GM18870 (cell line): ENCODE results near the gene BCL2.

ENCODE experiments used
- ATAC-seq: cut with Tn5 transposase; IDR thresholded peaks from one replicate; pipeline ENCODE4 v1.9.1; 2021; ENCODE audit warnings: moderate library complexity; ENCODE audit not compliant: unreplicated experiment

Gene BCL2

DNA sequence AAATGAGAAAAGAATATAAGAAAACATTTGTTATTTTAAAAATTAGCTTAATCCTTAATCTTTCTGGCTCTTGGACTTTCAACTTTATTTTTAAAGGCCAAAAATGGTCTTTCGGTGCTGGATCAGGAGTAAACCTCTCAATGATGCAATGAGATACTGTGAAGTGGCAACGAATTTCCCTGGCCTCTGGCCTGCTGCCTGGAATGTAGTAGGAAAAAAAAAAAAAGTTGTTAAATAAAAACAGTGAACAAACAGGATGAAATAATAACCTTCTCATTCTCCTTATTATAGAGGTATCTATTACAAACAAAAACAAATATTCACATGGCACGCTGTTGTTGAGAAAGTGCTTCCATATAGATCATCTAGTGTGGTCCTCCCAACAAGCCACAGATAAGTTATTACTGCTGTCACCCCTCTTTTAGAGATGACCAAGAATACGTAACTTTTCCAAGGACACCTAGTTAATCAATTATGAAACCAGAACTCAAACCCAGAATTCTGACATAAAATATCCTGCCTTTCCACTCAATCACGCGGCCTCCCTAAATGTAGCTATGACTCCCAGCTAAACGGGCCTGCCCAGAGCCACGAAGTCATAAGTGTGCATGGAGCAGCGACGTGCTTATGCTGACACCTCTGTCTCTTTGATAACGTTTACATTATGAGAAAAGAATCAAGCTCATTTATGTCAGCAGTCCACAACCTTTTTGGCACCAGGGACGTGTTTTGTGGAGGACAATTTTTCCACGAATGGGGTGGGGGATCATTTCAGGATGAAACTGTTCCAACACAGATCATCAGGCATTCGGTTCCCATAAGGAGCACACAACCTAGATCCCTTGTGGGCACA lies 170.9 kb downstream of the BCL2 start:
- ATAC-seq, result no peak

DNA sequence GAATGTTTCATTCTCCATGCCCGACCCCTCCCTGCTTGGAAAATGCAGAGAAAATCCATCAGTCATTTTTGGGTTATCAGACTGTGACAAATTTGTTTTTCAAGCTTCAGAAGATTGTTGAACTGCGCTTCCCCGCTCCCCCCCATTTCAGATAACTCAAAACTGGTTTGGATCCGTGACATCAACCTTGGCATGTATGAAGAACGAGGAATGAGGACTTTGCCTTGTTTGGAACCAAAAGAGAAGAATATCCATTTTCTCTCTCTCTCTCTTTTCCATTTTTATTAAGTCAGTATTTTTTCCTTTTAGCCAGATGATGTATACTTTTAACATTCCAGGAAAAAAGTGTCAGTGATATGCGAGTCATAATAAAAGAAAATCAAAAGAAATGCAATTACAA lies 171.6 kb downstream of the BCL2 start:
- no peak for ATAC-seq

DNA sequence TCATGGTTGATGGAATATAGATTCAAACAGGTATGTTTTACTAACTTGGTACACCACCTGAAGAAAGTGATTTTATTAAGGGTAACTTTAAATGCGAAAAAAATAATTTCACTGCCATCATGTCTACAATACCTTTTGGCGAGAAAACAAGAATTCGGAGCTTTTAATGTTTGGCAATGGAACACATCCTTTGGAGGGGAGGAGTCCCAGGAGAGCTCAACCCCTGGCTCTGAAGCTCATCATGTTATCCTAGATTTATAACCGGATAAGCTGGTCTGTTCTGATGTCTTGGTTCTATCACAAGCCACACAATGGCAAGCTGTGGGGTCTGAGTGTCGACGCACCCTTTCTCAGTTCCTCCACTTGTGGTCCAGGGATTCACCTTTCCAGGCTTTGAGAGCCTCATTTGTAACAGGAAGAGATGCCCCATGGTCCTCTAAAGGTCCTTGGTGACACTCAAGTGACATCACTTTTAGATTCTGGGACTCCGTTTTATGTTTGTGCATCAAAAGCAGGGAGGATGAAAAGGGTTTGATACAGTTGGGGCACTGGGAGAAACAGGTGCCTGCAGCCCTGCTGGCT lies 172.7 kb downstream of the BCL2 start:
- ATAC-seq, result no peak

DNA sequence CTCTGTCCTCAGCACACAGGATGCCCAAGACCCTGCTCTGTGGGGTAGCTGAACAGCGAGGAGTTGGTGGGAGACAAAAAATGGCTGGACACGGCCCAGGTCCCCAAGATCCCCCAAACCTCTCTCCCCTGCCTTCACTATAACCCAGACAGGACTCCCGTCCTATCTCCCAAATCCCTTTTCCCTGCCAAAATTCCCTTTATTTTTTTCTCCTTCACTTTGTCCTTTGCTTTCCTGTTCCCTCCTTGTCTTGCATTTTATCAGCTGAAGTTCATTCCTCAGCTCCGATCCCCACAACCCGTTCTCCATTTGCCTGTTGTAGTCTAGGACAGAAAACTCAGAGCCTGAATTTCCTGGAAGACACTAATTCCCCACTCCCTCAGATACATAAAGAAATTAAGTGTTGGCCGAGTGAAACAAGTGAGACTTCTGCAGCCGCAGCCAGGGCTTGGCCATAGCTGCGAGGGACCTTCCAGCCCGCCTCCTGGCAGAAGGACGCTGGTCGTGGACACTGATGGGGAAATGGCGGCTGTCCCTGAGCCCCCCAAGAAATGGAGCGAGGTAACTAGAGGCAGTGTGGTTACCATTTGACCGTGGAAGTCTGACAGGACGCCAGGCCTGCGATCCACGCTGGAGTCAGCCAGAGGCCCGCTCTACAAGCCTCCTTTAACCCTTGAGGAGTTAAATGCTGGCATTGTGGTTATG lies 173.6 kb downstream of the BCL2 start:
- ATAC-seq, result no peak

DNA sequence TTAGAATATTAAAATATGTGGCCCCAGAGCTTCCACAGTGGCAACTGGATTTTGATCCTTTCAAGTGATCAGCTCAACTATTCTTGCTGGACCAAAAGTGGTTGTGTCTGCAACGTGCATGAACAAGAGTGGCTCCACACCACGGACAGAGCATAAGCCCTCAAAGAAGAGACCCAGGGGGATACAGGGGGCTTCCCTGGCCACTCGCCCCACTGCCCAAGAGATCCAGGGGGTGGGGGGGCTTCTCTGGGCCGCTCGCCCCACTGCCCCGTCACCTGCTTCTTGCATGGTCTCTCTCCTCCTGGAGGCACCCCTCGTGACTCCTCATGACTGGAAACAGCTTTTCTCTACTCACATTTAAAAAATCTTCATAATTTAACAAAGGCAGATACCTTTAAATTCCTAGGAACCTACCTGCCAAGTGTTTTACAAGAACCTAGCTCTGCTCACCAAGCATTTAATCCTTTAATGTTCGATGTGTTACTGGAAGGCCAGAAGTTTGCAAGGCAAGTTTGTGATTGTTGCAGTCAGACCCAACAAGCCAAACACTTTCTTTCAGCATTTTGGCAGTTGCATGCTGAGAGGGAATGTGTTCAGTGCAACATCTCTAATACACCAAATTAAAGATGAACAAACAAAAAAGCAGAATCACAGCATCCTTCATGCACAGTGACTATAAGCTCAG lies 174.3 kb downstream of the BCL2 start:
- ATAC-seq, result no peak

DNA sequence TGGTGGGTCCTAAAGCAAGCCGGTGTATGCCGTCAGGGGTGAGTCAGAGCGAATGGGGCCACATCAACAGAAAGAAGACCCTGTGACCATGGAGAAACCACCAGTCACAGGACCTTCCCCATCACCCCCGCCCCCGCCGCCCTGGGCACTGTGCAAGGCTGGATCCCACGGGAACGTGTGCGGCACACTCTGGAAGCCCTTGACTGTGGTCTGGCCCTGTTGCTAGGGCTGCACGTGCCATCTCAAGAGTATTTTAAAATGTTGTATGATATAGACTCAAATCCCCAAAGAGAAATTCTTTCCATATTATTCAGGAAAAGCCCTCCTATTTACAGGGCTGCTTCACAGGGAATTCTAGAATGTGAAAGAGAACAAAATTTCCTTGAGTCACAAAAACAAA lies 174.8 kb downstream of the BCL2 start:
- ATAC-seq, result no peak

DNA sequence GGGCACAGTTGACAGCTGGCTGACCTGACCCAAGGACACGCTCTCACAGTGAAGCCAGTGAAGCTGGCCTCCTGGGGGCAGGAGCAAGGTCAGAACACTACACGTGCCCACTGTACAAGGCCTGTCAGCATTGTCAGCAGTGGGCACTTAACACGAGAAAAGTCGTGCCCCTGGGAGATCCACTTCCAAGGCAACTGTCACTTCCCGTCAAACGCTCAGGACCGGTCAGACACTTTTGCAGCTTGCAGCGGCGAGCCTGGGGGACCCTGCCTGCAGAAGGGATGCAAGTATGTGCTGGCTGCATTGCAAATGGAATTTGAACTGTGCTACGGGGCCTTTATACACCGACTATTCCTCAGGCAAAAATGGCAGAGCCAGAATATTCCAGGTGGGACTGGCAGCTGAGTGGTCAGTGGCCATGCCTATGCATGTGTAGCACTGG lies 176.2 kb downstream of the BCL2 start:
- ATAC-seq, result no peak

DNA sequence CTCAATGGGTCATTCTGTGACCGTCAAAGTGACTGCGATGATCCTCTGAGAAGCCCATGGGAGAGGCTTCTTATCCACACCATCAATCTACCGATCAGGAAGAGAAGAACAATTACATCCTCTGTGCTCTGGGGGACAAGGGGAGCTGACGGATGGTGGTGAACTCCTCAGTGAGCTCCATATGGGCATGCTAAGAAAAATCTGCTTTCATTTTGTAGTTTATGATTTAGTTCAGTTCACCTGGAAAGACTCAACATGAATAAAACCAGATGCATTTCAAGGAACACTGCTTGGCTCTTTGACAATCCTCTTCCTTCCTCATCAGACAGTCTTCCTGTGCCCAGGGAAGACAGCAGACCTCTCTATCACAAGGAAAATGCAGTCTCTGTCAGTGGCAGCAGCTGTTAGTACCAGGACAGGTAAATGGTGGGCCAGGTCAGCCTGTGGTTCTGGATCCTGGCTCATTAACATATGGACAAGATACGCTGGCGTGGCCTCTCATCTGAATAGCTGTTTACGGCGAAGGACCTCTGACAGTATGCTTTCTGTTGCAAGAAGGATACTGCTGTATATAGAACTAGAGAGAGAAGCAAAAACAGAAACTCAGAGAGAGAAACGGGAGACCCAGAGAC lies 176.9 kb downstream of the BCL2 start:
- no peak for ATAC-seq

DNA sequence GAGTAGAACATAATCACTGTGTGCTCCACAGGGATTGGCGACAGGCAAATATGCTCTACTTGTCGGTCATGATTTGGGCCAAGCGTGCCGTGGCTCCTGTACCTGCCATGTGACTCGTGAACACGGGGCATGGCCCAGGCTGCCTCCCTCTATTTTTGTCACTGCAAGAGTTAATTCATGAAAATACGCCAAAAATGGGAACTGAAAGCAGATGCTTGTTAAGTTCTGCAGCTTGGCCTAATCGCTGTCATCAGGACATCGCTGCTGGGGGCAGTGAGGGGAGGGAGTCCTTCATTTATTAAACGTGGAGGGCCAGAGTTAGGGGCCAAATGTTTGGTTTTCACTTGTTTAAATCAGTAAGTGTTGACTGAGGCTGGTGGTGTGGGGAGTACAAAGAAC lies 177.8 kb downstream of the BCL2 start:
- ATAC-seq, result peak; percentile 47

DNA sequence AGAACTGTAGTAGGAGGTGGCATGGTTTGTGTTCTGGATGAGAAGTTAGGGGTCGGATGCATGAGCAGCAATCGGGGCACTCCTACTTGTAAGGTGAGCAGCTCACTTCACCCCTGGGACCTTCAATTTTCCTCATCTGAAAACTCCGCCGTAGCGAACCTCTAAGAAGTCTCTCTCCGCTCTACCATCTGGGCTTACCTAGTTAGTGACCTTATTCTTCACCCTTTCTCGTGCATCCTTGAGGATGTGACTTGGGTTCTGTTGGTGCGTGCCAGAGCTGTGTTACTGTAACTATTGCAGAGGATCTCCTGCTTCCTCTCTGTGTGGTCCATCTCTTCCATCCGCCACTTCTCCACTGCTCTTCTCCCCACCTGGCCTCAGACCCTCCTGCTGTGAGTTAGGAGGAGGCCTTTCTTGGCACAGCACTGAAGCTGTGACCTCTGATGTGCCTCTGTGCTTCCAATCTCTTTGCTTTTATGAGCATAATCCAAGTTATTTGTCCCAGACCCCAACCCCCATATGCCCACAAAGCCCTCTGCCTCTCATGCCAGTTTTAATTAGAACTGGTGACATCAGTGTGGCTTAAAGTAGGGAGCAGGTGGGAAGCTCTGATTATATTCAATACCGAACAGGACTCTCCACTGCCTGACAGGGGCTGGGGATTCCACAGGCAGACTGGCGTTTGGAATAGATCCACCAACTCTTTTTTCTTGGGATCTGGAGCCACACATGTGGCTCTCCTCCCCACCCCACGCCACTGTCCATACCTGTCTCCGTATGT lies 178.4 kb downstream of the BCL2 start:
- ATAC-seq, result no peak

DNA sequence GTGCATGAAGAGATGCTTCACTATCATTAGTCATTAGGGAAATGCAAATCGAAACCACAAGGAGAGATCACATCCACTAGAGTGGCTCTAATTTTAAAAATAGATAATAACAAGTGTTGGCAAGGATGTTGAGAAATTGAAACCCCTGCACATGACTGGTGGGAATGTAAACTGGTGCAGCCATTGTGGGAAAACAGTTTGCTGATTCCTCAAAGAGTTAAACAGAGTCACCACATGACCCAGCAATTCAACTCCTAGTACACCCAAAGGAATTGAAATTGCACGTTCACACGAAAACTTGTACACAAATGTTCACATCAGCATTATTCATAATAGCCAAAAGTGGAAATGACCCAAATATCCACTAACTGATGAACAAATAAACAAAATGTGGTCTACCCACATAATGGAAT lies 179.5 kb downstream of the BCL2 start:
- ATAC-seq, result no peak

DNA sequence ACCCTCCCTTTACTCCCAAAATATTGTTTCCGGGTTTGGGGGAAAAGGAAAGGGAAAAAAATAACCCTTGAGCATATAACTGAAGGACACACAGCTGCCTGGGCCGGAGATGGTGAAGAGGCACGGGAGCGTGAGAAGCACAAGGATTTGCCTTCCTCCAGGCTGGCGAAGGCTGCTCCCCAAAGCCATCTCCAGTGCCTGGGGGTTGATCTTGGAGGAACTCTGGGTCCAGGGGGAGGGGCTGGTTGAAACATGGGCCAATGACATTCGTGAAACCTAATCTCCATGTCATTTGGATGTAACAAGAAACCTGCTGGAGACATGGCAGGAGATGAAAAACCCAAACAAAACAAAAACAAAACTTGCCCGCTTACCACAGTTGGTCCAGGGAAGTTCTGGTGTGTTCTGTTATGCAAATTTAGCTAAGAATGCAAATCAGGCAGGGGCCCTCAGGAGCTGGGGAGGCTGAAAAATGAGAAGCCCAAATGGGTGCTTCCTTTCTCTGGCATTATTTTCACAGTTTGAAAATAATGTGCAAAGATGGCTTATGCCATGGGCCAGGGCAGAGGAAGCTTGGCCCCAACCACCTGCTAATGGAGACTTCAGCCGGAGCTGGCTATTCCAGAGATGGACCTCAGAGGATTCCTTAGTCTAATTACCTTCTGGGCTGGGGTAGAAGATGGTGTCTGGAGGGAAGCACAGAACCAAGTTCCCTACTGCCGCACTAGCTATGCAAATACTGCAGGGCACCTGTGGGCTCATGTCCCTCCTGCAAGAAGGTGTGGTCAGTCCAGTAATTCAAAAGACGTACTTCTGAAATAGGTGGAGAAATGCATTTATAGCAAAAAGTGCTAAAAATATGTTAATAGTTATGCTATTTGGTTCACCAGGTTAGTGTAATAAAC lies 180.9 kb downstream of the BCL2 start:
- peak; percentile 63 for ATAC-seq

DNA sequence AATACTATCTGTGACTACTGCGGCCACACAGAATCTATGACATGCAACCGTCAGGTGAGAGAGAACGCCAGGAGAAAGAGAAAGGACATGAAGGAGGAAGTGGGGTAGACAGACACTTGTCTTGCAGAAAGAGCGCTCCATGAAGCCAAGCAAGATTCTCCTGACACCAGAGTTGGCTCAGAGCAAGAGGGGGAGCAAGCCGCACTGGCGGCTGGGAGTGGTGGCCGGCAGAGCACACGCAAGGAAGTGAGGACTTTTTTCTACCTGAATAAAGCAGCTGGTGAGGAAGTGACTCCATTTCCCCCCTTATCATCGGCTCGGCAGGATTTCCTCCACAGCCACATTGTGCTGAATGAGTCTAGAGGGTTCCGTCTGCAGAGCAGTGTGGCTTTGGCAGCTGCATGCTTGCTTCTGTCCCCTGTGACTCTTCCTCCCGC lies 181.6 kb downstream of the BCL2 start:
- no peak for ATAC-seq

DNA sequence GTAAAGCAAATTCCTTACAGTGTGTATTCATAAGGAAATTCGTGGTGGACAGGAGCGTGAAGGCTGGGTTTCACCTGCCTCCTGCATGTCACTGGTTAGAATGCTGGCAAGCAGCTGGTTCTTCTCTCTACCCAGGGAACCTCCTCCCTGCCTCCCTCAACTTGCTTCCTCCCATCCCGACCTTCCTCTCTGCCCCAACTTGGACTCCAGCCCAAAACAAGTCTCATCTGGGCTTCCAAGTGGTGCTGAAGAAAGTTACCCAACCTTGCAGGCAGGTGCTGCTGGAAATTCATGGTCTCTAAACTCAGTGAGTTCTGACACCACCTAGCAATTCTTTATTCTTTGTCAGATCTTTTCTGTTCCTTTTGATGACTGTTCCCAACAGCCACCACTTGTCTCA lies 184.5 kb downstream of the BCL2 start:
- ATAC-seq, result no peak

DNA sequence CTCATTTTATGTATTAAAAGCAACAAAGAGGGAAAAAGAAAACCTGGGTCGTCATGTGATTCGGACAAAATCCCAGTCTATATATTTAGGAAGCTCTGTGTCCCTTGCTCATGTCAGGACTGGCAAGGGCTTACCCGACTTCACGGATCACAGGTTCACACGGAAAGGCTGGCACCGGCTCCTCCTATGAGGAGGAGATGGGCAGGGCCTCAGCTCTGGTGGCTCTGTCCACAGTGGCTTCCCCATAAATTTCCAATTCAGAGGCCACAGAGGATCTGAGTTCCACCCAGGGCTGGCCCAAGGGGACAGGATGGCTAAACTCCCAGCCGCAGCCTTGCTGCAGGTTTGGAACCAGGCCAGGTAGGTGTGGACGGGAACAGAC lies 186.8 kb downstream of the BCL2 start:
- ATAC-seq, result no peak

DNA sequence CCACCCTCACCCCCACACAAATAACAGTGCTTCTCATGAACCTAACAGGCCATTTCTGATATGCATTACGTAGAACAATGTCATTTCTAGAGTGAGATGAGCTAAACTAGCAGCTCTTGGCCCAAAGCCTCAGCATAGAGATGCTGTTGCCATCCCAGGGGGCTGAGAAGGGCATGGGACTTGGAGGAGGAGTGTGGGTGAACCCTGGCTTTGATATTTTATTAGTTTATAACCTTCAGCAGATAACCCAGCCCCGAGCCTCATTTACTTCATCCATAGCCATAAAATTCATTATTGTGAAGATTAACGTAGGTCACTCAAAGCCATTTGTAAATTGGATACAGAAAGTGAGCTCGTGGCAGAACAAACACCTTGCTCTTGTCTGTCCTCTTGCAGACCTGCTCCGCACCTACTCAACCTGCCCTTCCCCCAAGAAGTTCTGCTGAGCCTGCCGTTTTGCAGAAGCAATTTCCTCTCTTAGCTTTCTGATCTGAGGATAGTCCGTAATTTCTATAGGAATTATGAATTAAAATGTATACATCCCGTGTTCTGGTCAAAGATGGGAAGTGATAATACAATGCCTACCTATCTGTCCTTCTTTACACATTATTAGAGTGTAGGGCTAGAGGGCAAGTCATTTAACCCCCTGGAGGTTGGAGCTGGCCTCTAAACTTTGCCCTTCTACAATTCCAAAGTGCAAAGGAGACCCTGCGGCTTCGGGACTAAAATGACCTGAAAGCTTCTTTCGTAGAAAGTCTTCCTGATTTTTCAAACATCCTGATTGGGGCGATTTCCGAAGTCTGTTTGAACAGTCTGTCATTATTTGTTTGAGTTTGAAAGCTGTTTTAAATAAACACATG lies 187.4 kb downstream of the BCL2 start:
- no peak for ATAC-seq

DNA sequence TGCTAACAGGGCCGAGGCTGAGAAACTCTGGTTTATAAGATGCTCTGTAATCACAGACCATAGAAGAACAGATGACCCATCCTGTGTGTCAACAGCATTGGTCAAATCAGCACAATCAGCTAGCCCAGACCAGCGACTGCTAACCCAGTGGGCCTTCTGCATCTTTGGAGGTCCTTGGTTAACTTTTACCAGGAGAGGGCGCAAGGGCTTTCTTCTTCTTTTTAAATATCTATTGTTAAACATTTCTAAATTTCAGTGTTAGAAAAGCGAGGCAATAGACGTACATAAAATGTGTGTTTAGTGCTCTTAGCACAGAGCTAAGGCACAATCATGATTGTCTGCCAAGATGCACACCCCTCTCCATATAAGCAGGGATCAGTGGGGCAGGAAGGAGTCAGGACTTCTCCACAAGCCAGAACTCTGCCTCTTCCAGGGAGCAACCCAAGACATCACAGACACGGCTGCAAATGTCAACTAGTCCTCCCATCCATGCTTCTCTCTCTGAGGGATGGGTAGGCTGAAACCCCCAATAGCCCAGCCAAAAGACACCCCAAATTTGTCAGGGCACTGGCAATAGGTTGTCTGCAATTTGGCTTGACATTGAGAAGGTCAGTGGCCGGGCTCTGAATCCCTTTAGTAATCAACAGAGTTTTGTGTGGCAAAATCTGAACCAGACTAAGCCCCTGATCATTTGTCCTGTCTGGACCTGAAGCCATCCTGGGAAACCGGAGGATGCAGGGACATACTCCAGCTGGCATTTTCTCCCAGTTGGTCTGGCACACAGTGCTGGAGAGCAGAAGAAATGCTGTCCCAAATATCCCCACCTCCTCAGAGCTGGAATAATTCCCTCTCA lies 188.2 kb downstream of the BCL2 start:
- no peak for ATAC-seq
